Measurements from ENCODE around the gene CCSER1.
"Not testable (repeated sequence)": the region's sequence is repeated elsewhere in the genome, so short reads cannot be mapped to it uniquely, and the experiment has no call there.

CCSER1 gene

DNA sequence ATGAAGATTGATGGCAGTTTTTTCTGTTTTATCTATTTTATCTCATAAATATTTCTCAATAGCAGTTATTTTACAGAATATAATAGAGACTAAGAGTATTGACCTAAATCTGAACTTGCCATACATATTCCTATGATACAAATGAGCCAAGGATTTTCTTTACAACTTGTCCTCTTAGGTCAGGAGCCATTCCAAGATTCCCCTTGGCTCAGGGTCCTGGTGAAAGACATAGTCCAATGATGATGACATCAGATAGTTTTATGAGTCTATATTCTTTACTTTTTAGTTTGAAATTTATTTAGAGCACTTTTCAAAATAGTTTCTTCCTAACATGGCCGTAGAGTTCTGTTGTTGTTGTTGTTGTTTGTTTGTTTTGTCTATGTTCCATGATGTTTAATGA is 1307.4 kb downstream of the CCSER1 start:
- DNase-seq (ENCODE audit: insufficient read length, low spot score) (no peak), FAIRE-seq (no peak)
- TF ChIP-seq, protein P1, sequence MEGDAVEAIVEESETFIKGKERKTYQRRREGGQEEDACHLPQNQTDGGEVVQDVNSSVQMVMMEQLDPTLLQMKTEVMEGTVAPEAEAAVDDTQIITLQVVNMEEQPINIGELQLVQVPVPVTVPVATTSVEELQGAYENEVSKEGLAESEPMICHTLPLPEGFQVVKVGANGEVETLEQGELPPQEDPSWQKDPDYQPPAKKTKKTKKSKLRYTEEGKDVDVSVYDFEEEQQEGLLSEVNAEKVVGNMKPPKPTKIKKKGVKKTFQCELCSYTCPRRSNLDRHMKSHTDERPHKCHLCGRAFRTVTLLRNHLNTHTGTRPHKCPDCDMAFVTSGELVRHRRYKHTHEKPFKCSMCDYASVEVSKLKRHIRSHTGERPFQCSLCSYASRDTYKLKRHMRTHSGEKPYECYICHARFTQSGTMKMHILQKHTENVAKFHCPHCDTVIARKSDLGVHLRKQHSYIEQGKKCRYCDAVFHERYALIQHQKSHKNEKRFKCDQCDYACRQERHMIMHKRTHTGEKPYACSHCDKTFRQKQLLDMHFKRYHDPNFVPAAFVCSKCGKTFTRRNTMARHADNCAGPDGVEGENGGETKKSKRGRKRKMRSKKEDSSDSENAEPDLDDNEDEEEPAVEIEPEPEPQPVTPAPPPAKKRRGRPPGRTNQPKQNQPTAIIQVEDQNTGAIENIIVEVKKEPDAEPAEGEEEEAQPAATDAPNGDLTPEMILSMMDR (IDR thresholded peaks at IDR 0.05; ENCODE audit: insufficient read depth, missing control alignments) = no peak

DNA sequence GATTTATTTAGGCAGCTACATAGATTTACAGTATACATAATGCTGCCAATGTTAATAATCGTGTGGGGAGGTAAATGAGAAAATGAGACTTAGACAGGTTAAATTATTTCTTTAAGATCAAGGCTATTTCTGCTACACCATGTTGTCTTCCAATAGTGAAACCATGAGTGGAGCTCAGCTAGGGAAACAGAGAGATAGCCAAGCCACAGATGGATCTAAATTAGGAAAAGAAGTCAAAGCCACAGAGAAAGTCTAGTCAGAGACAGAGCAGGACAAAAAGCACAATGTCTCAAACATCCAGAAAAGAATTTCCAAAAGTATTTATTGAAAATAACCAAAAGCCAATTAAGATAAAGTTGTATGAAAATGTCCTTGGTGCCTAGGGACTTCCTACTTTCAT is 1309.4 kb downstream of the CCSER1 start:
- DNase-seq (ENCODE audit: insufficient read length, low spot score) (no peak), FAIRE-seq (no peak)
- TF ChIP-seq, protein P1 (IDR thresholded peaks at IDR 0.05; ENCODE audit: insufficient read depth, missing control alignments) = no peak

DNA sequence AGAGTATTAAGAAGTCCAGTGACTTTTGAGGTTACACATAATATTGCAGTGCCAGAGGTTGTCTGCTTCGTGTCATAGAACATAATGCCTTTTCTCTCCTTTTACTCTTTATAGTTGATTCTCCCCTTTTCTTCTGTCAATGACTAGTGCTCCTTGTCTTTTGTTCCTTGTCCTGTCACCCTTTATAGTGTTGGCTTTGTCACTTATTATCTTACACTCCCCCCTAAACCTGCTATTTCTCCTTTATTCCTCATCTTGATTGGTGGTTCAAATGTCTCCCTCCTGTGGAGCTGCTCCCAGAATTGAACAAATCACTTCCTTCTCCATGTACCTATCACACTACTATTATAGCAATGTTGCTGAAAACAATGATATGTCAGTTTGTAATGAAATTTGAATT is 1320.0 kb downstream of the CCSER1 start:
- DNase-seq (ENCODE audit: insufficient read length, low spot score) = no peak
- TF ChIP-seq, protein P1 (IDR thresholded peaks at IDR 0.05; ENCODE audit: insufficient read depth, missing control alignments) = no peak

DNA sequence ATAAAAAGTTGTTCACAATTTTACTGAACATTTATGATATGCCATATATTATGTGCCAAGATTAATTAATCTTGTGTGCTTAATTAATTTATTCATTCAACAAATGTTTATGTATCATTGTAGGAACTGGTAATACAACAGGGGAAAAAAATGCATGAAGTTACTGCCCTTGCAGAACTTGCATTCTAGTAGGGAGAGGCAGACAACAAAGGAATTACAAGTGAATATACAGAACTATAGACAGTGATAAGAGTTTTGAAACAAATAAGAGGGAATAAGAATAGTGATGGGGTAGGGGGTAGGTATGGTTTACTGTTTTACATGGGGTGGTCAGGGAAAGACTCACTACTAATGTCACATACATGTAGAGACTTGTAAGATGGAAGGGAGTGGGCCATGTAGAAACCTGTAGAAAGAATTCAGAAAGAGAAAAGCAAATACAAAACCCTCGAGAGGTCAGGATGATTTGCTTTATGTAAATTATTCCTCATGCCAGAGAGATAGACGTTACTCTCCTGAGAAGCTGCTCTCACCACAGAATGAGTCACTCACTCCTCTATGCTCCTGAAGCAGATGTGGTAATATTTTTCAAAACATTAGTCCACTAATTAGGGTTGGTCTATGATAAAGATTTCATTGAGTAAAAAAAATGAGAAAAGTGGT is 1321.6 kb downstream of the CCSER1 start:
- TF ChIP-seq, protein P1 (IDR thresholded peaks at IDR 0.05; ENCODE audit: insufficient read depth, missing control alignments) = no peak
- no peak for DNase-seq (ENCODE audit: insufficient read length, low spot score)
- FAIRE-seq = no peak

More for the DNA sequence above, 1320.0 kb downstream of the CCSER1 start:
- no peak for FAIRE-seq

DNA sequence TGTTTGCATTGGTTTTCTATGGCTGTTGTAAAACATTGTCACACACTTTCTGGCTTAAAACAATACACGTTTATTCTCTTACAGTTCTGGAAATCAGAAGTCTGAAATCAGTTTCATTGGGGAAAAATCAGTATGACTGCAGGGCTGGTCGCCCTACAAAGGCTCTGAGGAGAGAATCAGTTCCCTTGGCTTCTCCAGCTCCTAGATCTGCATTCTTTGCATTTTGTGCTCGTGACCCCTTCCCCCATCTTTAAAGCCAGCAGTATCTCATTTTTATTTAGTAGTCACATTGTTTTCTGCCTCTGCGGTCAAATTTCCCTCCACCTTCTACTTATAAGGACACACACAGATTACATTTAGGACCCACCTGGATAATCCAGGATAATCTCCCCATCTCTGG is 1326.9 kb downstream of the CCSER1 start:
- no peak for DNase-seq (ENCODE audit: insufficient read length, low spot score)
- no peak for FAIRE-seq
- TF ChIP-seq, protein P1 (IDR thresholded peaks at IDR 0.05; ENCODE audit: insufficient read depth, missing control alignments) = no peak

DNA sequence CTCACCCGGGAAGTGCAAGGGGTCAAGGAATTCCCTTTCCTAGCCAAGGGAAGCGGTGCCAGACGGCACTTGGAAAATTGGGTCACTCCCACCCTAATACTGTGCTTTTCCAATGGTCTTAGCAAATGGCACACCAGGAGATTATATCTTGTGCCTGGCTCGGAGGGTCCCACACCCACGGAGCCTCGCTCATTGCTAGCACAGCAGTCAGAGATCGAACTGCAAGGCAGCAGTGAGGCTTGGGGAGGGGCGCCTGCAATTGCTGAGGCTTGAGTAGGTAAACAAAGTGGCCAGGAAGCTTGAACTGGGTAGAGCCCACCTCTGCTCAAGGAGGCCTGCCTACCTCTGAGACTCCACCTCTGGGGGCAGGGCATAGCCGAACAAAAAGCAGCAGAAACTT is 1335.4 kb downstream of the CCSER1 start:
- DNase-seq (ENCODE audit: insufficient read length, low spot score); FAIRE-seq: not testable (repeated sequence)

DNA sequence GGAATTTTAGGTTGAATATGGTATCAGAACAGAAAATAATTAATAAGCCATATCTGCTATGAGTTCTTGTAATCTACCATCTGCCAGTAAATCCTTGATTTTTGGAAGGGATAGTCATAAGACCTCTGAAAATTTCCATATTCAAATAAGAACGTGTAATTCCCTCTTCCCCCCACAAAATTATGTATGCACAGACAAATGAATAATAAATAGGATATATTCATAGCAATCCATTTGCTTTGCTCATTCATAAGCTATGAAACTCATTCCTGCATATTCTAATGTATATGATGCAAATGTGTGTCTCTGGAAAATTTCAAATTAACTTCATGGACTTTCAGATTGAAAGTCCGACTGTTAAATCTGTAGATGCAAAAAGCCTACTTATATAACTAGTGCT is 1343.5 kb downstream of the CCSER1 start:
- no peak for FAIRE-seq
- TF ChIP-seq, protein P1 (IDR thresholded peaks at IDR 0.05; ENCODE audit: insufficient read depth, missing control alignments) = no peak
- no peak for DNase-seq (ENCODE audit: insufficient read length, low spot score)

DNA sequence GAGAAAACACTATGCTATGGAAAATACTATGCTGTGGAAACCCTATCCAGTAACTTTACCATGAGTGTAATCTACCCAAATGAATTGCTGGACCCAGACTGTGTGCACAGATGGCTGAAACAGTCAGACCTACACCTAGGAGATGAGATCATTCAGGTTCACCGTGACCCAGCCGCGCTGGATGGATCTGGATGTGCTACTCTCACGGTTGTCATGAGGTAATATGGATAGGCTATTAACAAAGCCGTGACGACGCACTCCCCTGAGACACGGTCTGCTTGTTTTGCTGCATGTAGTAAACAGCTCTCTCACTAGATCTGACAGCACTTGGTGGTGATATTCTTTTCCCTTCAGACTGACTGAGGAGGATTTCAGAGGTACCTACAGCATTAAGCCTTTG is 1344.1 kb downstream of the CCSER1 start:
- DNase-seq (ENCODE audit: insufficient read length, low spot score) (no peak), FAIRE-seq (no peak)
- TF ChIP-seq, protein P1 (IDR thresholded peaks at IDR 0.05; ENCODE audit: insufficient read depth, missing control alignments) = no peak

All from D721Med (cell line).